Naive thymus-derived CD8-positive, alpha-beta T cell (primary cell): ENCODE measurements around the gene OTUD6A. TPM values are rescaled to one million over a fixed set of nuclear protein-coding genes. Genes with fewer than 3 reads are reported as not detected.

ENCODE experiments used
- ATAC-seq, 2 donors: fragments of 150-1000 bp; cut with Tn5 transposase in 1 of 2; sonication (Bioruptor Pico), chemical (Tn5 transposase) in 1 of 2; 1 replicate in 1 of 2; 2 replicates in 1 of 2; pipeline ENCODE4 v1.10.0; 2021; ENCODE audit warnings: mild to moderate bottlenecking in 2 of 2, moderate library complexity in 2 of 2
- POLR2A ChIA-PET: fragments of 350-600 bp; sonication (Branson Sonifier 250); formaldehyde crosslinking; loops from one replicate; lab custom pipeline; 2021; ENCODE audit warnings: antibody characterized with exemption; lab: Charles Lee
- DNase-seq, 10 donors: peaks; one replicate each; pipeline versions ENCODE4 v3.0.0 to v3.0.0-alpha.2; 2020 to 2022
- H3K27ac Mint-ChIP-seq, 10 donors: one replicate each; pipeline ENCODE4 v1.8.0; 2020 to 2022; ENCODE audit warnings: mild to moderate bottlenecking in 10 of 10, mixed read lengths in 10 of 10, moderate library complexity in 4 of 10, inconsistent platforms in 1 of 10
- H3K27me3 Mint-ChIP-seq, 5 donors: one replicate each; pipeline ENCODE4 v1.8.0; 2021 to 2022; ENCODE audit warnings: mixed read lengths in 5 of 5
- H3K36me3 Mint-ChIP-seq, 3 donors: one replicate each; pipeline ENCODE4 v1.8.0; 2020 to 2022; ENCODE audit warnings: mixed read lengths in 3 of 3, mild to moderate bottlenecking in 2 of 3, inconsistent platforms in 1 of 3
- H3K4me1 Mint-ChIP-seq, 4 donors: one replicate each; pipeline ENCODE4 v1.8.0; 2021 to 2022; ENCODE audit warnings: mixed read lengths in 4 of 4
- H3K4me3 Mint-ChIP-seq, 10 donors: one replicate each; pipeline ENCODE4 v1.8.0; 2020 to 2022; ENCODE audit warnings: mild to moderate bottlenecking in 10 of 10, mixed read lengths in 10 of 10, moderate library complexity in 6 of 10, inconsistent platforms in 1 of 10
- H3K9me3 Mint-ChIP-seq, 9 donors: one replicate each; pipeline ENCODE4 v1.8.0; 2020 to 2022; ENCODE audit warnings: mixed read lengths in 9 of 9, mild to moderate bottlenecking in 3 of 9, inconsistent platforms in 1 of 9, moderate library complexity in 1 of 9
- polyA plus RNA-seq, 3 donors: library from polyadenylated mRNA; unstranded; fragments of 300-500 nt; fragmentation: Illumina TruSeq; gene quantifications; one replicate each; pipeline ENCODE4 v1.2.3, GENCODE V29; 2021
- total RNA-seq, 8 experiments: library from RNA in 2 of 8; stranded (reverse) in 2 of 8; gene quantifications; one replicate each; pipeline ENCODE4 v1.2.3 and lab custom pipeline; 2021 to 2026

Gene OTUD6A
- total and polyA plus RNA-seq, 5 experiments from 2014 or later: not detected

DNA sequence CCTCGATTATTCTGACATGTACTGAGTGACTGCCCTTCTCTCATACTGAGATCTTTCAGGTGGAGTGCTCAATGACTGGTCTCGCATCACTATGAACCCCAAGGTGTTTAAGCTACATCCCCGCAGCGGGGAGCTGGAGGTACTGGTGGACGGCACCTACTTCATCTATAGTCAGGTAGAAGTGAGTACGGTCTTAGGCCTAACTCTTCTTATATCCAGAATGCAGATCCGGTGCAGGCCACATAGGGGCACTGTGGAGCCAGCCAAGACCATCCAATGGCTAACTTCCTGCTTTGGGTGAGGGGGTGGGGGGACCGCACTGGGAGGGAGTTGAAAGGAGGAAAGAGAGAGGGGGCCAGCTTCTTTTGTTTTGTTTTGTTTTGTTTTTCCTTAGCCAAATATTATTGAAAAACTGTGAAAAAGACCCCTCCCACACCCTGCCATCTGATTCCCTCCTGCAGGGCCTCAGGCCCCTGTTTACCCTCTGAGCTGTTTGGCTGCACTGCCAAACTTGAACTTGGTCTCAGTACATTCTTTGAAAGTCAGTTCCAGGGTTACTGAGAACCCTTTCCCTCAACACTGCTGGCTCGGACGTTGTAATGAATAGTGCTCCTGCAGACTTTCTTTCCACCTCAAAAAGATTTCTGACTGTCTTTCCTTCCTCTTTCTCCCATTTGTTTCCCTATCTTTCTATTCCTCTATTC, 28.8 kb upstream of the OTUD6A start:
- H3K36me3 Mint-ChIP-seq: no peaks in the 10 kb centered on the region
- no peak overlapping the region for H3K4me3 Mint-ChIP-seq
- ATAC-seq: no peak
- H3K4me1 Mint-ChIP-seq: peaks cover 5 to 11% (median 6%) of the 10 kb centered on the region in 4 donors
- peaks cover 0 to 1% (median 0%) of the 10 kb centered on the region in 5 donors for H3K27me3 Mint-ChIP-seq
- H3K9me3 Mint-ChIP-seq: no peaks in the 10 kb centered on the region
- POLR2A ChIA-PET: no interaction called here
- H3K27ac Mint-ChIP-seq: peak overlapping the region in 2 of 10 donors; percentile 60 to 61
- DNase-seq: peak in 3 of 10 donors; percentile 1 to 7 (median 4)

GRCh38 chrX:70034646-70035045, 27.6 kb upstream of the OTUD6A start:
- no peaks in the 10 kb centered on the region for H3K9me3 Mint-ChIP-seq
- no peak overlapping the region for H3K4me3 Mint-ChIP-seq
- ATAC-seq (no peak), DNase-seq (no peak)
- no peak overlapping the region for H3K27ac Mint-ChIP-seq
- H3K27me3 Mint-ChIP-seq: peaks cover 0 to 1% (median 0%) of the 10 kb centered on the region in 5 donors
- H3K4me1 Mint-ChIP-seq: peaks cover 5 to 10% (median 6%) of the 10 kb centered on the region in 4 donors
- POLR2A ChIA-PET: no interaction called here
- H3K36me3 Mint-ChIP-seq: no peaks in the 10 kb centered on the region

- Mint-ChIP-seq H3K36me3 (no peaks in the 10 kb centered on the region), H3K9me3 (no peaks in the 10 kb centered on the region), H3K27ac (no peak overlapping the region), H3K4me1 (peaks cover 0 to 3% (median 0%) of the 10 kb centered on the region in 4 donors), H3K27me3 (peaks cover 0 to 2% (median 0%) of the 10 kb centered on the region in 5 donors), H3K4me3 (no peak overlapping the region)
- POLR2A ChIA-PET: no interaction called here
- ATAC-seq (no peak), DNase-seq (no peak)
Observed at GRCh38 chrX:70038515-70038914, 23.7 kb upstream of the OTUD6A start.

GRCh38 chrX:70038951-70039350, 23.3 kb upstream of the OTUD6A start:
- Mint-ChIP-seq H3K9me3 (no peaks in the 10 kb centered on the region), H3K4me1 (peaks cover 0 to 2% (median 0%) of the 10 kb centered on the region in 4 donors), H3K27me3 (peaks cover 0 to 2% (median 0%) of the 10 kb centered on the region in 5 donors), H3K27ac (no peak overlapping the region), H3K36me3 (no peaks in the 10 kb centered on the region), H3K4me3 (no peak overlapping the region)
- ATAC-seq (no peak), DNase-seq (no peak)
- POLR2A ChIA-PET: no interaction called here

GRCh38 chrX:70039758-70040157, 22.5 kb upstream of the OTUD6A start:
- ATAC-seq (no peak), DNase-seq (no peak)
- POLR2A ChIA-PET: no interaction called here
- Mint-ChIP-seq H3K27me3 (peaks cover 0 to 3% (median 0%) of the 10 kb centered on the region in 5 donors), H3K4me1 (no peaks in the 10 kb centered on the region), H3K9me3 (no peaks in the 10 kb centered on the region), H3K4me3 (no peak overlapping the region), H3K27ac (no peak overlapping the region), H3K36me3 (no peaks in the 10 kb centered on the region)

GRCh38 chrX:70041993-70042392, 20.3 kb upstream of the OTUD6A start:
- no peaks in the 10 kb centered on the region for H3K9me3 Mint-ChIP-seq
- H3K27ac Mint-ChIP-seq: no peak overlapping the region

DNA sequence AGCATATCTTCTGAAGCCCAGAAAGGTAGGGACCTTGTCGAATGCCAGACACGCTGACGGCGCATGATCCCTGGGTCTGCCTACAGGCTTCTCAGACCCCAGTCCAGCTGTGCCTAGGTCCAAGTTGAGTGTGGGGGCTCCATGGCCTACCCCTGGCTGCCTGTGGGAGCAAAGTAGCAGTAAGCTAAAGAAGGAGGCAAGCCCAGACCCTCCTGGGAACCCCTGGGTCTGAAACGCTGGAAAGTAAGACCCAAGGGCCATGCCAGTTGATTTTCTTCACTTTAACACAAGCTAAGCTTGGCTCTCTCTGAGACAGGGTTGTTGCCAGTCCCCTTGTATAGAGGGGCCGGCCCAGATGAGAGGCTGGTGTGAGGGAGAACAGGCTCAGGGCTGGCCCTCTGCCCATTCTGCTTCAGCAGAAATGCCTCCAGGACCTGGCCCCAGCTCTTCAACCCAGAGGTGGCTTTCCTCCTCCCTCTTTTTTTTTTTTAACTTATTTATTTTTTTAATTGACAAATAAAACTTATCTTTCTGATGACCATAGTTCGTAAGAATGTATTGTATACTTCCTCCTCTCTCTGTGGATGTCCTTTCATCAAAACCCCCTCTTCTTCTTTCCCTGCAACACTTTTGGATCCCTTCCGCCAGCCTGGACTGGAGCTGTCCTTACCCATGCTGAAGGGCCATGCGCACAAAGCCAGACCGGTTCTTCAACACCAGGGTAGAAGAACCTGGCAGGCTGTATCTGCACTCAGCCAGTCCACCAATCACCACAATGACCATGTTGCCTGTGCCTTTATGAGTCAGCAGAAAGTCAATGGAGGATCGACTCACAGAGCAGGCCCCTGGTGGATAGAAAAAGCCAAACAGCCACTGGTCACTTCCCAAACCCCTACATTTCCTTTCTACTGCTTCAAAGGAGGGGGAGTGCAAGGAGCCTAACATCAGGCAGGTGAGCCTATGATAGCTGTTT, 19.6 kb upstream of the OTUD6A start:
- H3K9me3 Mint-ChIP-seq: no peaks in the 10 kb centered on the region
- no peaks in the 10 kb centered on the region for H3K4me1 Mint-ChIP-seq
- H3K4me3 Mint-ChIP-seq: no peak overlapping the region
- DNase-seq (no peak), ATAC-seq (no peak)
- peaks cover 0 to 3% (median 0%) of the 10 kb centered on the region in 5 donors for H3K27me3 Mint-ChIP-seq
- peak overlapping the region in 1 of 10 donors; percentile 83 for H3K27ac Mint-ChIP-seq
- POLR2A ChIA-PET: no interaction called here
- H3K36me3 Mint-ChIP-seq: no peaks in the 10 kb centered on the region

More at GRCh38 chrX:70041993-70042392, 20.3 kb upstream of the OTUD6A start:
- Mint-ChIP-seq H3K4me1 (no peaks in the 10 kb centered on the region), H3K4me3 (no peak overlapping the region), H3K27me3 (peaks cover 0 to 3% (median 0%) of the 10 kb centered on the region in 5 donors), H3K36me3 (no peaks in the 10 kb centered on the region)
- DNase-seq (no peak), ATAC-seq (no peak)
- POLR2A ChIA-PET: no interaction called here

DNA sequence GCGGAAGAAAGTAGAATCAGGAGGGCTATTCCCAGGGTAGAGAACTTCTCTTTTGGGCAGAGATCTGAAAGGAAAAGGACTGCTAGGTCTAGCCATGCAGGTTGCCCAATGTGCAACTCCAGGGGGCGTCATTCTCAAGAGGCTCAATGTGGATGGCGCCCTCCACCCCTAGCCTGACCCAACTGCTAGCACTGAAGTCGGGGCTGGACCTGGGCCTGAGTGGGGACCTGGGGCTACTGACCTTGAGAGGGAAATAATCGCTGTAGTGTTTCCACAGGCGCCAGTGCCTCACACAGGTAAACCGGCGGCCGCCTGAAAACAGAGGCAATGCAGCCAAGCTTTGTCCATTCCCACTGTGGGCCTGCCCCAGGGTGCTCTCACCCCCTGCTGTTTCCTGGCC, 18.6 kb upstream of the OTUD6A start:
- POLR2A ChIA-PET: no interaction called here
- Mint-ChIP-seq H3K36me3 (no peaks in the 10 kb centered on the region), H3K27ac (no peak overlapping the region), H3K4me3 (no peak overlapping the region), H3K27me3 (peaks cover 0 to 10% (median 0%) of the 10 kb centered on the region in 5 donors), H3K4me1 (no peaks in the 10 kb centered on the region), H3K9me3 (no peaks in the 10 kb centered on the region)
- DNase-seq (no peak), ATAC-seq (no peak)

DNA sequence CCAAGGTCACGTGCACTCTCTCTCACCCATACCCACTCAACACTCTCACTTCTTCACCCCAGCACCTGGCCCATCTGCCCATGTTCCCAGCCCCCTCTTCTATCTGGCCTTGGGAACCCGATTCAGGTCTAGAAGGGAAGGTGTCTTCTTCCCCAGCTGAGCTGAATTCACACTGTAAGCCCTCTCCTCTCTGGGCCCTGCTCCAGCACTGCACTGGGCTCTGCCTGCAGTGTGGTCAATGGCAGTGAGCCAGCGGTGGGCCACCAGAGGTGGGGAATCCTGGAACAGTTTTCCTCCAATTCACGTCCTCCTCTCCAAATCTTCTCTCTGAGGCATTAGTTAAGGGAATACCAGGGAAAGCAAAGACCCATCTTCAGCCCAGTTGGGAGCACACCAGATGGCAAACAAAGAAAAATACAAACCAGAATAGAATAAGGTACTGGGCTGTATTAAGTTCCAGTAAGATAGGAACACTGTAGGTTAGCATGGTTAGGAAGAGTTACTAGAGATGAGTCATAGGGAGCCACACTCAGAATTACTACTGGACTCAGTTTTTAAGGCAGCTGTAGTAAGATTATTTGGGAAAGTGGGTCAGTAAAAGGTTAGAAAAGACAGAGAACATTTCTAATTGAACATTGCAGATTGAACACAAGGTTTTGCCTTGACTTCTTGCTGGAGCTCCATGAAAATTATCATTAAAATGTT, 17.6 kb upstream of the OTUD6A start:
- H3K4me3 Mint-ChIP-seq: no peak overlapping the region
- ATAC-seq (no peak), DNase-seq (no peak)
- H3K9me3 Mint-ChIP-seq: no peaks in the 10 kb centered on the region
- no peaks in the 10 kb centered on the region for H3K36me3 Mint-ChIP-seq
- POLR2A ChIA-PET: no interaction called here
- H3K27ac Mint-ChIP-seq: peak overlapping the region in 1 of 10 donors; percentile 43
- H3K27me3 Mint-ChIP-seq: peaks cover 0 to 10% (median 0%) of the 10 kb centered on the region in 5 donors
- no peaks in the 10 kb centered on the region for H3K4me1 Mint-ChIP-seq

GRCh38 chrX:70046978-70047377, 15.3 kb upstream of the OTUD6A start:
- Mint-ChIP-seq H3K4me3 (no peak overlapping the region), H3K27ac (no peak overlapping the region), H3K4me1 (no peaks in the 10 kb centered on the region), H3K27me3 (peaks cover 0 to 10% (median 0%) of the 10 kb centered on the region in 5 donors), H3K9me3 (no peaks in the 10 kb centered on the region), H3K36me3 (no peaks in the 10 kb centered on the region)
- no peak for DNase-seq
- no peak for ATAC-seq
- POLR2A ChIA-PET: no interaction called here

DNA sequence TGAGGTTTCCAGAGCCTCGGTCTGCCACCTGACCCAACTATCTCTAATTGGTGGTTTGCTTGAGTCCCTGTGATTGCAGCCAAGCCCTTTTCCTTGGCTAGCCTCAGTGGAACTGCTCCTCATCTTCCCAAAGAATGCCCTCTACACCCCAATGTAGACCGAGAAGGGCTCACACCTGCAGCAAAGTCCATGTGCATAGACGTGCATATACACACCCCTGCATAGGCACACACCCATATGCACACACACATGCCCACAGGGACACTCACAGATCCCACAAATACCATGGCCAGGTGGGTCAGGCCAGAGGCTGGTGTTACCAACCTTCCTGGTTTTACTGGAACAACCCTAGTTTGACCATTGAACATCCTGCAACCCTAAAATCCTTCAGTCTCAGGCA, 12.9 kb upstream of the OTUD6A start:
- Mint-ChIP-seq H3K36me3 (no peaks in the 10 kb centered on the region), H3K4me3 (no peak overlapping the region), H3K27ac (no peak overlapping the region), H3K27me3 (peaks cover 0 to 12% (median 0%) of the 10 kb centered on the region in 5 donors), H3K9me3 (no peaks in the 10 kb centered on the region), H3K4me1 (no peaks in the 10 kb centered on the region)
- DNase-seq (no peak), ATAC-seq (no peak)
- POLR2A ChIA-PET: no interaction called here

- H3K27me3 Mint-ChIP-seq: peaks cover 0 to 10% (median 0%) of the 10 kb centered on the region in 5 donors
- H3K27ac Mint-ChIP-seq: peak within 1 kb of the TSS in 2 of 10 donors; percentile 5 to 37
- no peak within 1 kb of the TSS for H3K4me3 Mint-ChIP-seq
- H3K4me1 Mint-ChIP-seq: no peaks in the 10 kb centered on the region
- POLR2A ChIA-PET: no interaction called here
- ATAC-seq (no peak), DNase-seq (no peak)
- H3K36me3 Mint-ChIP-seq: no peaks in the 10 kb centered on the region
- H3K9me3 Mint-ChIP-seq: no peaks in the 10 kb centered on the region
Observed at GRCh38 chrX:70049925-70050324, 12.3 kb upstream of the OTUD6A start, which contains the start of gene AWAT2. Gene AWAT2 (minus strand): TSS chrX:70049938. CDS start chrX:70049932, 6 bp downstream.
